H1 (cell line): Measurements from ENCODE around the gene MRTO4.

Experiments
- ATF3 ChIP-seq: IDR thresholded peaks from 2 replicates; pipeline ENCODE4 v1.6.1; 2011; ENCODE audit warnings: low read depth, mild to moderate bottlenecking, low read length; ENCODE audit not compliant: insufficient read depth
- CTCF ChIP-seq, 3 experiments: IDR thresholded peaks; 1 replicate in 2 of 3; 2 replicates in 1 of 3; pipeline versions ENCODE4 v1.5.1 to v1.6.1; 2011; ENCODE audit warnings: low read length in 3 of 3, mild to moderate bottlenecking in 3 of 3, inconsistent platforms in 2 of 3, low read depth in 1 of 3, moderate library complexity in 1 of 3; ENCODE audit not compliant: insufficient read depth in 1 of 3; ENCODE audit errors: control extremely low read depth in 1 of 3
- GTF2F1 ChIP-seq: IDR thresholded peaks from 2 replicates; pipeline ENCODE4 v1.6.1; 2012; ENCODE audit warnings: low read depth, low read length, improper control_type of control experiment, borderline replicate concordance
- YY1 ChIP-seq: IDR thresholded peaks from 2 replicates; pipeline ENCODE4 v1.6.1; 2011; ENCODE audit warnings: low read depth, mild to moderate bottlenecking, low read length

GRCh38 chr1:19232524-19232846 is 19.1 kb upstream of the MRTO4 start:
- TF ChIP-seq CTCF (IDR thresholded peaks at IDR 0.05; ENCODE audit: control extremely low read depth in 1 of 3, insufficient read depth in 1 of 3, low read depth in 1 of 3, low read length in 3 of 3) (no peak), YY1 (no peak), ATF3 (no peak), GTF2F1 (no peak)
